HG03135 (cell line): ENCODE data around the gene ARMC9.

Source experiments
- ATAC-seq: cut with Tn5 transposase; IDR thresholded peaks from one replicate; pipeline ENCODE4 v1.9.1; 2021; ENCODE audit warnings: mild to moderate bottlenecking, moderate library complexity; ENCODE audit not compliant: unreplicated experiment

ARMC9 gene

GRCh38 chr2:231201475-231201814 is 3.0 kb downstream of the ARMC9 start:
- ATAC-seq: no peak

GRCh38 chr2:231203087-231203486 is 4.7 kb downstream of the ARMC9 start:
- no peak for ATAC-seq

GRCh38 chr2:231204146-231204545 is 5.7 kb downstream of the ARMC9 start:
- no peak for ATAC-seq

DNA sequence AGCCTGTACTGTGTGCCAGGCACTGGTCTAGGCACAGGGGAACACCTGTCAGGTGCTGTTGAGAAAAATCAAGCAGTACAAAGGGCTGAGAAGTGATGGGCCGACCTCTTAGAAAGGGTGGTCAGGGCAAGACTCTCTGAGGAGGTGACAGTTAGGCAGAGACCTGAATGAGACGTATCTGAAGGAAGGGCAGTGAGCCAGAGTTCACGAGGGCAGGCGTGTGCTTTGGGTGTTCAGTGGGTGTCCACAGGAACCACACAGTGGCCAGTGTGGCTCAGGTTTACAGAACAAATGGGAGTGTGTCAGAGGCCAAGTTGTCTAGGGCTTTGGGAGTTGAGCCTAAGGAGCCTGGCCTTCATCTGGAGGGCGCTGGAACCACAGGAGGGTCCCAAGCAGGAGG is 6.2 kb downstream of the ARMC9 start:
- no peak for ATAC-seq

DNA sequence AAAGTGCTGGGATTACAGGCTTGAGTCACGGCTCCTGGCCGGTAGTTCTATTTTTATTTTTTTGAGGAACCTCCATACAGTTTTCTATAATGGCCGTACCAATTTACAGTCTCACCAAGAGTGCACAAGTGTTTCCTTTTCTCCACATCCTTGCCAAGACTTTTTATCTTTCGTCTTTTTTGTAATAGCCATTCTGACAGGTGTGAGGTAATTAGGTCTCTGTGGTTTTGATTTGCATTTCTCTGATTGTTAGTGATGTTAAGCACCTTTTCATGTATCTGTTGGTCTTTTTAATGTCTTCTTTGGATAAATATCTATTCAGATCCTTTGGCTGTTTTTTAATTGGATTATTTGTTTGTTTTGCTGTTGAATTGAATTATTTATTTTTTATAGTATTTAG is 9.3 kb downstream of the ARMC9 start:
- no peak for ATAC-seq

DNA sequence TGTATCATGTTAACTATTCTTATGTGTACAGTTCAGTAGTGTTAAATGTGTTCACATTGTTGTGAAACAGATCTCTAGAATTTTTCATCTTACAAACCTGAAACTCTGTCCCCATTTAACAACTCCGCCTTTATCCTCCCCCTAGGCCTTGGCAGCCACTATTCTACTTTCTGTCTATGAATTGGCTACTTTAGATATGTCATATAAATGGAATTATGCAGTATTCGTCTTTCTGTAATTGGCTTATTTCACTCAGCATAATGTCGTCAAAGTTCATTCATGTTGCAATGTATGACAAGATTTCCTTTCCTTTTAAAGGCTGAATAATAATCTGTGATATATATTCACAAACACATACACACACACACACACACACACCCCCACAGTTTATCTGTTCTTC is 12.4 kb downstream of the ARMC9 start:
- no peak for ATAC-seq

GRCh38 chr2:231211486-231211885 is 13.1 kb downstream of the ARMC9 start:
- no peak for ATAC-seq

DNA sequence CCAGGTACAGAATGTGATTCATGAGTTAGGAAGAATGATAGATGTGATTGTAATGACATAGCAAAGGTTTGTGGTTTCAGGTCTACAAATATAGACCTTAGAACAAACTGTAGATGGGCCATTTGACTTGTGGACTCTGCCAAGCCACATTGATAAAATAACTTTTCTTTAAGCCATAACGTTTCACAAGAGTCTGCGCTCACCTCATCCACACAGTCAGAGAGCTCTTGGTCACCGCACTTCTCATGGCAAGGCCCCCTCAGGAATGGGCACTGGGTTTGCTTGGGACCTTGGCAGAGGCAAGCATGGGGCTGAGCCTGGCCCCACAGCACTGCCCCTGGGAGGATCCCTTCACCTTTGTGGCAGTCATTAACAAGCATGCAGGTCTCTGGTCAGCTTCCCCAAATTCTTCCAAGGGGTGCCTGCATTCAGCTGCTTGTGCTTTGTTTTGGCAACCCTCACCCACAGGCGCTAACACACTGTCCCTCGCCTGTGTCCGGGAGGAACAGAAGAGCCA is 14.0 kb downstream of the ARMC9 start:
- no peak for ATAC-seq

DNA sequence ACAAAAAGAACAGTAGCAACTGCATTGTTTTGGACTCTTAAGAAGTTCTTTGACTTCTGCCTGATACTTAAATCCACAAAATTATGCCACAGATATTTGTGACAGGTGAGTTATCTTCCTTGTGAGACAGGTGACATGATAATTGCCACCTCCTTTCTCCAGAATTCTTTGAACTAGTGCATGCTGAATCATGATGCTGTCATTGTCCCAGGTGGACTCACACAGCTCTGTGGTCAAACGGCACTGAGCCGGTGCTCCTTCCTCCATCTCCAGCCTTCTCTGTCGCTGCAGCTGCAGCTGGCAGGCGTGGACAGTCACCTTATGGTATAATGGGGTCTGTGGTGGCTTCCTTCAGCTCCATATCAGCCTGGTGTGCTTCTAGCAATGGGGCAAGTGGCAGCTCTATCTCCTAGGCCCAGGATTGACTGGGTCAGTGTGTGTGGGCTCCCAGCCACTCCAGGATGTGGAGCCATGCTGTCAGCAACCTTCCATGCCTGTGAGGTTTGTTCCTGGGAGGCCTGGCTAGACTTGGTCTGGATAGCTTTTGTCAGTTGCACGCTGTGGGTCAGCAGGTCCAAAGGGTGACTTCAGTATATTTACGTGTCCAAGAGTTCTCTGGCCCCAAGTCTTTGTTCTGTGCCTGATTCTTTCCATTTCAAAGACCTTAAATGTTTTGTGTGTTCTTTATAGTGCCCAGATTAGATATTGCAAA is 15.7 kb downstream of the ARMC9 start:
- ATAC-seq: no peak

GRCh38 chr2:231218366-231218765 is 19.9 kb downstream of the ARMC9 start:
- no peak for ATAC-seq

- no peak for ATAC-seq
Observed at GRCh38 chr2:231219289-231219688, 20.9 kb downstream of the ARMC9 start.

DNA sequence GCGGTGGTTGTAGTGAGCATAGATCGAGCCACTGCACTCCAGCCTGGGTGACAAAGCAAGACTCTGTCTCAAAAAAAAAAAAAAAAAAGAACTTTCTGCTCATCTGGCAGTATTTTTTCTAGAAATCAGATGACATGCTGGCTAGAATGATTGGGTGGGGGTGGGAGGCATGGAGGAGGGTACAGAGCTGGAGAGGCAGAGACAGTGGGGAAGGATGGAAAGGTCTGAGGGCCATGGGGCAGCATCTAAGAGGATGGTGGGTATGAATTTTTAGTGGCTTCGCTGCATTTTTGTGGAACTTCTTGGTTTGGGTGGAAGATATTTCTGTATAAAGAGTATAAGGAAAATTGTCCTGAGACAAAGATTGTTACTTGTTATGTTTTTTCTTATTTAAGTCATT is 23.3 kb downstream of the ARMC9 start:
- ATAC-seq: no peak

DNA sequence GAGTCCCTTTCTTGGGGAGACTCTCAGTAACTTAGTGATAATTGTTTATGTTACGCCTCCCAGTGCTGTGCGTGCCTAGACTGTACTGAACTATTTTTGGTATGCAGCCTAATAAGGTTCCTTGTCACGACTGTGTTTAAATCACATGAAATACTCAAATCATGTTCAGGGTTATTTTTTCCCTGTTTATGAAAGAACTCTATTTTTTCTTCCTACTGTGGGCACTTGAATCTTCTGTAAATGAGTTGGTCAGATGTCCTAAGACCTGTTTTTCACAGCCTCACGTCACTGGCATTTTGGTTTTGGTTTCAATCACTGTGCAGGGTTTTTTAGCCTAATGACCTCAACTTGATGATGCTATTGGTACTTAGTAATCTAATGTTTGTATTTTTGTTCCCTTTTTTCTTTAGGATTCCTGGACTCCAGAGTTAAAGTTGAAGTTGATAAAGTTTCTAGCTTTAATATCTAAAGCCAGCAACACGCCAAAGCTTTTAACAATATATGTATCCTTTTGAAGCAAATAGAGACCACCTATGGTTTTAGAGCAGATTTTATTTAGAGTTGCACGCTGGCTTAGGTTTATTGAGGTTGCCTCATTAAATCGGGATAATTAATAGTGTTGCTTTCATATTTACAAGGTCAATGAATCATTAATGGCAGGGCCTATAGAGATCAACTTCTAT is 24.0 kb downstream of the ARMC9 start:
- ATAC-seq: peak; percentile 65

DNA sequence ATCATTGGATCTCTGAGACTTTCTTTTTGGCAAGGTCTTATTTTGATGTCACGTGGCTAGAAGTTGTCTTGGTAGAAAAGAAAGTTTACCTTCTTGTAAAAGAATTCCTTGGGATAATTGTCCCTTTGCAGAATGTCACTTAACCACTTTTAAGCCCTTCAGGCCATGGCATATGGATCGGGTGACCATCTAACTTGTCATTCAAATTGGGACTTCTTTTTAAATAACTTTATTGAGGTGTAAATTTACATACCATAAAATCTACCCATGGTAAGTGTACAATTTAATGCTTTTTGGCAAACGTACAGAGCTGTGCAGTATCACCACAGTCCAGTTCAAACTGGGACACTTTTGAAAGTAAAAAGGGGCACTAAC is 24.6 kb downstream of the ARMC9 start:
- no peak for ATAC-seq

- ATAC-seq: no peak
Observed at GRCh38 chr2:231223458-231223976, 25.1 kb downstream of the ARMC9 start.

- peak; percentile 54 for ATAC-seq
Observed at GRCh38 chr2:231227310-231228162, 29.1 kb downstream of the ARMC9 start.

- peak; percentile 76 for ATAC-seq
Observed at GRCh38 chr2:231228223-231228622, 29.8 kb downstream of the ARMC9 start.

GRCh38 chr2:231228974-231229529 is 30.6 kb downstream of the ARMC9 start:
- no peak for ATAC-seq

DNA sequence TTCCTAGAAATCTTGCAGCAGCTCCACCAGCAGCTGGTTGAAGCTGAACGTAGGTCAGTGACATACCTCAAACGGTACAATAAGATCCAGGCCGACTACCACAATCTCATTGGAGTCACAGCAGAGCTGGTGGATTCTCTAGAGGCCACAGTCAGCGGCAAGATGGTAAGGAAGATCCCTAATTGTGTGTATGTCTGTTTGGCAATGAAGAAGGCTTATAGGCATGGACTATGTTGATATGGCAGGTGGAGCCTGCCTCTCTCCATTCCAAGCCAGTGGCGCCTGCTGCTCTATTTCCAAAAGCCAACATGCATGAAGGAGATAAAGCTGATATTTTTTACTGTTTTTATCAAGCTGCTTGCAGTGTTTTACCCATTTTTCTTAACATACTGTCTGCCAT is 36.8 kb downstream of the ARMC9 start:
- ATAC-seq: no peak

DNA sequence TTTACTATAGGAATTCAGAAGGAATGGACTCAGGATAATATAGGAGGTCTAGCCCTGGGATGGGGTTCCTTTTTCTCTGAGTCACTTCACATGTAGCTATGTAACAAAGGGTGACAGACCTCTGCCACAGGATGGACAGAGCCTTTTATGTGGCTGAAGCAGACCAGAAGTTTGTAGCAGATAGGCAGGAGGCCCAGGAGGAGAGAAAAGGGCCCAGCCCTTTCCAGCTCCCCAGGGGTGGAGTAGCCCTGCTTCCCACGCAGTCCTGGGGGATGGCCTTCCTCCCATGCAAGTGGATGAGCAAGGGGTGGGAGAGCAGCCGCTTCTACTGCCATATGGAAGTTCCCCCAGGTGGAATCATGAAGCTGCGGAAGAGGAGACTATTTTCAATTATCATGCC is 40.3 kb downstream of the ARMC9 start:
- no peak for ATAC-seq

GRCh38 chr2:231239751-231240150 is 41.3 kb downstream of the ARMC9 start:
- ATAC-seq: no peak
